Activated CD8-positive, alpha-beta memory T cell treated with anti-CD3 and anti-CD28 coated beads, Interleukin-2, amount 50 U/mL, for 24 hours (primary cell): ENCODE data around the gene TPX2.

Experiments
- DNase-seq: peaks from one replicate; pipeline ENCODE4 v3.0.0-alpha.2; 2020; ENCODE audit errors: extremely low read depth

TPX2 gene

GRCh38 chr20:31831211-31831610 lies 92.1 kb downstream of the TPX2 start:
- no peak for DNase-seq

DNA sequence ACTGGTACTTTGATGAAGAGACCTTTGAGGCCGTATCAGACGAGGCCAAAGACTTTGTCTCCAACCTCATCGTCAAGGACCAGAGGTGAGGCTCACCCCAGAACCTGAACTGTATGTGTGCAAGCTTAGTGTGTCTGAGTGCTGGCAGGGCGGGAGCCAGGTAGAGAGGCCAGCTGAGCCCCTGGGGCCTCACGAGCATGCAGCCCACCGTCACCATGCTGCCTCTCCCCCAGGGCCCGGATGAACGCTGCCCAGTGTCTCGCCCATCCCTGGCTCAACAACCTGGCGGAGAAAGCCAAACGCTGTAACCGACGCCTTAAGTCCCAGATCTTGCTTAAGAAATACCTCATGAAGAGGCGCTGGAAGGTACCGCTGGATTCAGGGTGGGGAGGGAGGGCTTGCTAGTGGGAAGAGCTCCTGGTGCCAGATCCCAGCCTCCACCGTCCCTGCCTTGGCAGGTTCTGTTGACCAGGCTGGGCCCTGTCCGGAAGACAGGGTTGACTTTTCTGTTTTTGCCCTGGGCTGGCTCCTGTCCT lies 92.7 kb downstream of the TPX2 start:
- DNase-seq = no peak

GRCh38 chr20:31833130-31833930 lies 94.2 kb downstream of the TPX2 start:
- peak; percentile 10 for DNase-seq

GRCh38 chr20:31833931-31834521 lies 94.9 kb downstream of the TPX2 start:
- DNase-seq = no peak

DNA sequence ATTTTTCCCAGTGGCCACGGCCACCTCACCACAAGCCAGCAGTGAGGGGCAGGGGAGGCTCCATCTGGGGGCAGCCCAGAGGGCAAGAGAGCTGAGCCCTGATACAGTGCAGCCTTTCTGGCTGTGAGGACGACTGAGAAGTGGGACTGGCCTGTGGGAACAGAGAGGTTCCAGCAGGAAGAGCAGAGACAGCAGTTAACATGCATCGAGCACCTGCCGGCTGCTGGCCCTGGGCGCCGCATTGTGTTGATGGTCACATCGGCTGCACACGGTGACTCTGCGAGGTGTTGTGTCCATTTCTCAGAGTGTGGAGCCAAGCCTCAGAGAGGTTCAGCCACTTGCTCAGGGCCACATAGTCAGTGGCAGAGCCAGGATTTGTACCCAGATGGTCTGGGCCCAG lies 96.5 kb downstream of the TPX2 start:
- no peak for DNase-seq

- DNase-seq = no peak
Observed at GRCh38 chr20:31835977-31836852, 97.1 kb downstream of the TPX2 start.

- no peak for DNase-seq
Observed at GRCh38 chr20:31836853-31837608, 97.9 kb downstream of the TPX2 start.

DNA sequence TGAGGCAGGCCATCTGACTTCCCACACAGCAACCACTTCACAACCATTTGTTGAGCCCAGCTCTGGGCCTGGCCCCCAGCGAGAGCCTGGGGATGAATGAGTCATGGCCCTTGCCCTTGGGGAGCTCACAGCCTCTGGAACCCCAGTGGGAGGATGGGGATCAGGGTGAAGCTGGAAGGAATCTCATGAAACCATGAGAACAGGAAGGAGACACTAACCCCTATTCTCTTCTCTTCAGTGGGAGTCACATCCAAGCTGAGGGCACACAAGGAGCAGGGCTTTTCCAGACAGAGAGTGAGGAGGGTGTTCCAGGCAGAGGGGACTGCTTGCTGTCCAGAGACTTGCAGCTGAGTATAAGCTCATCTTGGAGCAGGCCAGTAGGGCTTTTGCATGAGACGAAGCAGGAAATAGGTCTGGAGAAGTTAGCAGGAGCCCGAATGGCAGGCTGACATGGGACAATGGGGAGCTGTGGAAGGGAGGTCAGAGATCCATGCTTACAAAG lies 98.9 kb downstream of the TPX2 start:
- DNase-seq = no peak

DNA sequence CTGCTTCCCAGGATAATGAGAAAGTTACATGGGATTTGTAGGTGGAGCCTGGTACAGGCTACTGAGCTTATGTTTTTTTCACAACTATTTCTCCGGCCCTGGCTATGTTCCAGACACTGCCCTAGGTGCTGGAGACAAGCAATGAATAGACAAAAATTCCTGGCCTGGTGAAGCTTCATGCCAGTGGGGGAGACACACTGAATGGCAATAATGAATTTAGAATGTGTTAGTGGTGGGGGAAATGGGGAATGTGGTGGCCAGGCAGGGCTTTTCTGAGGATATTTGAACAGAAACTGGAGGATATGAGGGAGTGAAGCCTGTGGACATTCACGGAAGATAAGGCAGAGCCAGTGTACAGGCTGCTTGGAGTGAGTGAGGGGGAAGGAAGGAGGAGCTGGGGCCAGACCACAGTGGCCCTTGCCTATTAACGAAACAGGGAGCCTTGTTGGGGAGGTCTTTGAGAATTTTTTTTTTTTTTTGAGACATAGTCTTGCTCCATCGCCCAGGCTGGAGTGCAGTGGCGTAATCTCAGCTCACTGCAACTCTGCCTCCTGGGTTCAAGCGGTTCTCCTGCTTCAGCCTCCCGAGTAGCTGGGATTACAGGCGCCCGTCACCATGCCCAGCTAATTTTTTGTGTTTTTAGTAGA lies 99.7 kb downstream of the TPX2 start:
- DNase-seq = no peak

- no peak for DNase-seq
Observed at GRCh38 chr20:31839782-31840487, 100.8 kb downstream of the TPX2 start.

DNA sequence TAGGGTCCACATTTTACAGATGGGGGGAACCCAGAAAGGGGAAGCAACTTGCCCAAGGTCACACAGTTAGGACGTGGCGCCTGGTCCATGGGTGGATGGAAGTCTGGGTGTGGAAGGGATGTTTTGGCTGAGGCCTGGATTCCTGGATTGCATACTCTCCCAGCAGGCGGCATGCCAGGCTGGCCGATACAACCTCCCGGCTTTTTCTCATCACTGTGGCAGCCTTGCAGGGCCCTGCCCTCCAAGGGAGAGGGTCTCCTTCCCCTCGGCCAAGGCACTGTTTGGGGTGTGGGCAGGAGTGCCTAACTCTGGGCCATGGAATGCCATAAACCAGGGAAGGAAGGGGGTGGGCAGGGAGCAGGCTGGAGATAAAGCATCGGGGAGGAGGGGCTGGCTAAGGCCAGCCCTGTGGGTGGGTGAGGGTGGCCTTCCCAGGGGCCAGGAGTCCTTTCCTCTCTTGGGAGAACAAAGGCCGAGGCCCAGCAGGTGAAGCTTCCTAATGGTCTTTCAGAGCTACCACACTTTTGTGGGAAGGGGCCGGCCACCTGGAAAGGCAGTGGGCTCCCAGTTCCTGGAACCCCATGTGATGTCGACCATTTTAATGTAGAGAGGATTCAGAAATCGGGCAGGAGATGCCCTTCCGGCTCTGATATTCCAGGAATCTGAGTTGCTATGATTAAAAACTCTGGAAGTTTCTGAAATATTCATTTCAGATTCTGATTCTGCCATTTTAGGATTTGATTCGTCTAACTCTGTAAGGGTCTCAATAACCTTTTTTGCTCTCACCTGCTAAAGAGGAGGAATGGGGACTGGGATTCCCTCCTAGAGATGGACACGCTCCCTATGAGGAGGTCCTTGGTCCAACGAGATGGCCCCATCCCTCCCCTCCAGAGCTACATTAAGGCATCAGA lies 102.1 kb downstream of the TPX2 start:
- DNase-seq = no peak

DNA sequence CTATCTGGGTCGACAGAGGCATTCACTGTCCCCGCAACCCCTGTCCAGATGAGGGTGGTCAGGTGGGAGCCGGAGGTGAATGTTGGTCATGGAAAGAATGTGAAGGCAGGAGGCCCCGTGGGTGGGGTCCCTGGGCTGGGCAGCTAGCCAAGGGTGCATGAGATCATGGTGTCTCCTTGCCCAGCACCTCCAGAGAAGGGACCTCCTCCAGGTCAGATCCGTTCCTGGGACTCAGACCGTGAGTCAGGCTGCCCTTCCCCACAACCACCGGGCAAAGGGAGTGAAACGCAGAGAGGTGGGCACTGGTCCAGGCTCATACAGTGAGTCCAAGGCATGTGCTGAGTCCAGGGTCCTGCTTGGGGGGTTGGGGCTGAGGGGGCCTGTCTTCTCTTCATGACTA lies 102.8 kb downstream of the TPX2 start:
- no peak for DNase-seq

DNA sequence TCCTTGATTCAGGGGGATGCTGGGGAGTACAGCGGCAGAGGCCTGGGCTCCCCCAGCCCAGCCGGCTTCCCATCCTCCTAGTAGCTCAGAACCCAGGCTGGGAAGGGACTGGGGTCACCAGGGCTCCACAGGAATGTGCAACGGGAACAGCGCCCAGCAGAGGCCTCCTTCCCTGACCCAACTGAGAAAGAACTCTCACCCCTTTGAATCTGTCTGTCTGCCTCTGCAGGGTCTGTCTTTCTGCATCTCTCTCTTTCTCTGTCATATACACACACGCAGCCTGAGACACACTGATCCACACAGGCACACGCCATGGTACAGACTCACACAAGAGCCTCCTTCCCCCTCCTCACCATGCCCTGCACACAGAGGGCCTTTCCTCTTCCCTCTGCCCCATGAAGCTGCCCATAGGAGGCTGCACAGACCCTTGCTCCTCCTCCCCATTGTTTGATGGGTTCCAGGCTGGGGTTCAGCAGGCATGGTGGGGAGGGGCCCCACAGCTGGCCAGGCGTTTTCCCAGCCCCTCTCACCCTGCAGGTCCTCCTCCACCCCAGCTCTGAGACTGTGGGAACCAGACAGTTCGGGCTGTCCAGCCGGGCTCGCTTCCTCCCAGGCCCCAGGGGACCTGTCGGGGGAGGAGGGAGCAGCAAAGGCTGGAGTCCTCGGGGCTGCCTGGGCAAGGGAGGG lies 103.5 kb downstream of the TPX2 start:
- no peak for DNase-seq

DNA sequence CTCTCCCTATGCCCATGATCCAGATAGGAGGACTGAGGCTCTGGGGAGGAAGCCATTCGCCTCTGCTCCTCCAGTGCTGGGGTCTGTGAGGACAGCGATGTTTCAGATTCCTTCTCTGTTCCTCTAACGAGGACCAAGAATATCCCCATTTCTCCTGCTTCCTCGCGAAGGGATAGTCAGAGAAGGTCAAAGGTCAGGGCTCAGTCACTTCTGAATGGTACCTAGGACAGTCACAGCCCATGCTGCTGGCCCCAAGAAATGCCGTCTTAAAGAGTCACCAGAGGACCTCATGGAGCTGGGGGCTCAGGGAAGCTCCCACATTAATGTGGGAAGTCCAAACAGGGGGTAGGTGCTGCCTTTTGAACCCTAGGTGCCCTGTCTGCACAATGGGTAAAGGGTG lies 104.2 kb downstream of the TPX2 start:
- no peak for DNase-seq

DNA sequence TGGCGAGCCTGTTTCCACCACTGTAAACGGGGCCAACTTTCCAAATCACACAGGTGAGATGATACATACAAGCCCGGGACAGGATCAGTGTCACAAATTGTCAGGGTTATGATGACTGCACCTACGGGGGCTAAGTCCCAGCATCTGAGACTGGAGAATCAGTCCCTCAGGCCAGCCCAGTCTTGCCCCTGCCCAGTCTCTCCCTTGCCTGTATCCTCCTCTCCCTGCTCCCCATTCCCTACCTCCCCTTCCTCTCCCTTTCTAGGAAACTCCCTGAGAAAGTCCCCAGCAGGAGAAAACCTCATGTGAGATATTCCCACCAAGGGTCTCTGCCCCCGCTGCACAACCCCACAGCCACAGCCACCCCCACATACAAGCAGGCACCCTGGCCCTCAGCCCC lies 104.8 kb downstream of the TPX2 start:
- DNase-seq = no peak

GRCh38 chr20:31844737-31845299 lies 105.7 kb downstream of the TPX2 start:
- DNase-seq = no peak

DNA sequence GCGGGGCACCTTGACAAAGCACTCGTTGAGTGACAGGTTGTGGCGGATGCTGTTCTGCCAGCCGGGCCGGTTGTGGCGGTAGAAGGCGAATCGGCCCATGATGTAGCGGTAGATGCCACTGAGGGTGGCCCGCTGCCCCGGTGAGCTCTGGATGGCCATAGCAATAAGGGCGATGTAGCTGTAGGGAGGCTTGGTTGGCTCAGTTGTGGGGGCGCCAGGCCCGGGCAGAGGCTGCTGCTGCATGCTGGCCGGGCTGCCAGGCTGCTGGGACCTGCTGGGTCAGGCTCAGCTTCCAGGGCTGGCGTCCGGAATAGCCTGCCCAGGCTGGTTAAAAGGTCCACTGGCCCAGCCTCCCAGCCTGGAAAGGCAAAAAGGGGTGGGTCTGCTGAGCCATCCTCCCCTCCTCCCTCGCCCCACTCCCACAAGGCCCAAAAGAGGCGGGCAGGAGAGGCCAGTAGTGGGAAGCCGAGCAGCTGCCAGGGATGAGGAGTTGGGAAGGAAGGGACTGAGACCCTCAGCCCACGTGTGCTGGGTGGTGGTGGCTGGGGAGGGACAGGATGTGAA lies 106.3 kb downstream of the TPX2 start, which contains the start of gene FOXS1:
Gene FOXS1, minus strand, starts transcription at position 305 of the 564 bp plus-strand sequence. Its CDS starts 62 bp downstream, at position 243.
- no peak for DNase-seq

- DNase-seq = no peak
Observed at GRCh38 chr20:31846793-31847138, 107.7 kb downstream of the TPX2 start.
